ENCODE measurements around the gene OFD1.

- TF ChIP-seq EZH2phosphoT487 (IDR thresholded peaks at IDR 0.05; ENCODE audit: low read depth) (no peak), CTCF (IDR thresholded peaks at IDR 0.05; ENCODE audit: low read depth, low read length) (no peak)
Observed at GRCh38 chrX:13759152-13759718, 24.7 kb downstream of the OFD1 start.
